A549 (cell line): Measurements from ENCODE around the gene ORC3.

Experiments used
- BHLHE40 ChIP-seq: IDR thresholded peaks from 2 replicates; pipeline ENCODE4 v1.6.1; 2012; ENCODE audit warnings: low read depth, low read length, inconsistent platforms
- CHD4 ChIP-seq: fragments of 200-600 bp; sonication (generic); IDR thresholded peaks from 2 replicates; pipeline ENCODE4 v1.6.1; 2016; ENCODE audit warnings: antibody characterized with exemption, mild to moderate bottlenecking, borderline replicate concordance
- CTCF ChIP-seq: fragments of >200 bp; sonication (Bioruptor Twin); formaldehyde crosslinking; IDR thresholded peaks from 3 replicates; pipeline ENCODE4 v1.5.1; 2016
- HMGXB4 ChIP-seq: fragments of 250-450 bp; sonication (Bioruptor Pico); IDR thresholded peaks from 2 replicates; pipeline ENCODE4 v1.5.0; 2021; ENCODE audit warnings: mild to moderate bottlenecking, moderate library complexity, borderline replicate concordance
- NR3C1 ChIP-seq: fragments of >200 bp; sonication (Bioruptor Twin); formaldehyde crosslinking; IDR thresholded peaks from 3 replicates; pipeline ENCODE4 v1.6.1; 2017
- POLR2A ChIP-seq: IDR thresholded peaks from 2 replicates; pipeline ENCODE4 v1.6.1; 2012; ENCODE audit warnings: mild to moderate bottlenecking, low read length
- RAD21 ChIP-seq, 2 experiments: fragments of >200 bp in 1 of 2; sonication (Bioruptor Twin) in 1 of 2; formaldehyde crosslinking in 1 of 2; IDR thresholded peaks in 1 of 2; conservative IDR thresholded peaks in 1 of 2; 2 replicates in 1 of 2; 3 replicates in 1 of 2; pipeline ENCODE4 v1.6.1; 2012 to 2018; ENCODE audit warnings: inconsistent platforms in 1 of 2
- RARB ChIP-seq: fragments of 250-450 bp; sonication (Bioruptor Pico); IDR thresholded peaks from 2 replicates; pipeline ENCODE4 v1.8.0; 2021; ENCODE audit warnings: mild to moderate bottlenecking, moderate library complexity
- REST ChIP-seq: fragments of 200-600 bp; sonication (generic); IDR thresholded peaks from 2 replicates; pipeline ENCODE4 v1.6.1; 2016; ENCODE audit warnings: antibody characterized with exemption, mild to moderate bottlenecking, moderate library complexity
- RFX5 ChIP-seq: fragments of 450-650 bp; IDR thresholded peaks from 2 replicates; pipeline ENCODE4 v1.7.1; 2014; ENCODE audit warnings: antibody characterized with exemption, mild to moderate bottlenecking, moderate library complexity
- SMC3 ChIP-seq: fragments of >200 bp; sonication (Bioruptor Twin); formaldehyde crosslinking; IDR thresholded peaks from 3 replicates; pipeline ENCODE4 v1.6.1; 2018; ENCODE audit warnings: inconsistent platforms
- TP53 ChIP-seq: fragments of 250-450 bp; sonication (Bioruptor Pico); IDR thresholded peaks from 2 replicates; pipeline ENCODE4 v1.5.0; 2021; ENCODE audit warnings: mild to moderate bottlenecking, moderate library complexity
- USF2 ChIP-seq: fragments of 450-650 bp; IDR thresholded peaks from 2 replicates; pipeline ENCODE4 v1.6.1; 2014; ENCODE audit warnings: antibody characterized with exemption

- no peak for TF ChIP-seq CTCF
- no peak for TF ChIP-seq USF2
- TF ChIP-seq TP53 (CRISPR knock-in tag), result no peak
- TF ChIP-seq RAD21 (conservative IDR thresholded peaks at IDR 0.05 in 1 of 2, IDR thresholded peaks at IDR 0.05 in 1 of 2), result no peak
- no peak for TF ChIP-seq CHD4
- no peak for TF ChIP-seq SMC3
- TF ChIP-seq RARB, result no peak
- no peak for TF ChIP-seq RFX5
- TF ChIP-seq BHLHE40, result no peak
- TF ChIP-seq REST, result no peak
- TF ChIP-seq HMGXB4, result no peak
- no peak for TF ChIP-seq POLR2A
- no peak for TF ChIP-seq NR3C1
Measured at GRCh38 chr6:87672641-87673040, 82.7 kb downstream of the ORC3 start.
